Subcutaneous adipose tissue (tissue), 4 donors: ENCODE data around the gene C19orf81. TPM values are rescaled to one million over a fixed set of nuclear protein-coding genes. Genes with fewer than 3 reads are reported as not detected.

ENCODE experiments used
- CTCF ChIP-seq: fragments of 450-650 bp; IDR thresholded peaks from one replicate; pipeline ENCODE4 v1.5.1; 2016; ENCODE audit warnings: low read depth, mild to moderate bottlenecking, control low read depth, antibody characterized with exemption, moderate library complexity
- total RNA-seq, 4 donors: library from RNA; depleted of rRNA; stranded (reverse); fragments of >200 nt; gene quantifications; one replicate each; pipeline ENCODE4 v1.1.0, GENCODE V29; 2016

Gene C19orf81
- total RNA-seq, 4 donors from 2014 or later, result 1.9 TPM; not detected in 3

GRCh38 chr19:50659318-50660087 lies 10.3 kb downstream of the C19orf81 start:
- TF ChIP-seq CTCF, result no peak

- TF ChIP-seq CTCF, result no peak
These were observed 10.8 kb downstream of the C19orf81 start for GRCh38 chr19:50660088-50660366.

- no peak for TF ChIP-seq CTCF
These were observed 11.8 kb downstream of the C19orf81 start for GRCh38 chr19:50661023-50661422.

GRCh38 chr19:50661766-50662650 lies 12.8 kb downstream of the C19orf81 start:
- no peak for TF ChIP-seq CTCF

GRCh38 chr19:50662651-50663481 lies 13.6 kb downstream of the C19orf81 start:
- no peak for TF ChIP-seq CTCF

GRCh38 chr19:50663482-50663790 lies 14.2 kb downstream of the C19orf81 start:
- no peak for TF ChIP-seq CTCF

- no peak for TF ChIP-seq CTCF
These were observed 15.0 kb downstream of the C19orf81 start for GRCh38 chr19:50664204-50664603.
